ENCODE measurements around the gene ZDHHC14. TPM values are rescaled to one million over a fixed set of nuclear protein-coding genes. Genes with fewer than 3 reads are reported as not detected.
"Not testable (repeated sequence)": the region's sequence is repeated elsewhere in the genome, so short reads cannot be mapped to it uniquely, and the experiment has no call there.

The ZDHHC14 gene
- total and polyA plus RNA-seq, 2 experiments from 2014 or later: 7.5 to 10.1 TPM

- TF ChIP-seq CTCF (IDR thresholded peaks at IDR 0.05; ENCODE audit: low read depth, low read length): no peak
Measured at GRCh38 chr6:157585274-157586087, 204.5 kb downstream of the ZDHHC14 start.

GRCh38 chr6:157586088-157586414, 205.1 kb downstream of the ZDHHC14 start:
- no peaks in the 10 kb centered on the region for H3K36me3 ChIP-seq
- no peaks in the 10 kb centered on the region for H3K9me3 ChIP-seq (ENCODE audit: low read depth)
- no peak for DNase-seq (ENCODE audit: low read depth in 1 of 2, low spot score in 1 of 2)
- no peak overlapping the region for H3K27ac ChIP-seq
- TF ChIP-seq CTCF (IDR thresholded peaks at IDR 0.05; ENCODE audit: low read depth, low read length): no peak
- no peak overlapping the region for H3K4me3 ChIP-seq
- no peaks in the 10 kb centered on the region for H3K27me3 ChIP-seq
- H3K4me1 ChIP-seq (ENCODE audit: low read depth): no peaks in the 10 kb centered on the region

More at GRCh38 chr6:157585274-157586087, 204.5 kb downstream of the ZDHHC14 start:
- no peak overlapping the region for H3K4me3 ChIP-seq
- H3K36me3 ChIP-seq: no peaks in the 10 kb centered on the region
- no peaks in the 10 kb centered on the region for H3K27me3 ChIP-seq
- no peak overlapping the region for H3K27ac ChIP-seq
- H3K4me1 ChIP-seq (ENCODE audit: low read depth): no peaks in the 10 kb centered on the region
- no peak for DNase-seq (ENCODE audit: low read depth in 1 of 2, low spot score in 1 of 2)
- H3K9me3 ChIP-seq (ENCODE audit: low read depth): no peaks in the 10 kb centered on the region

- Histone ChIP-seq H3K4me1 (ENCODE audit: low read depth) (no peaks in the 10 kb centered on the region), H3K27ac (no peak overlapping the region), H3K4me3 (no peak overlapping the region)
Measured at GRCh38 chr6:157586476-157587126, 205.6 kb downstream of the ZDHHC14 start.

GRCh38 chr6:157587127-157587926, 206.3 kb downstream of the ZDHHC14 start:
- no peak for DNase-seq (ENCODE audit: low read depth in 1 of 2, low spot score in 1 of 2)
- H3K4me3 ChIP-seq: no peak overlapping the region
- TF ChIP-seq CTCF (IDR thresholded peaks at IDR 0.05; ENCODE audit: low read depth, low read length): no peak
- H3K9me3 ChIP-seq (ENCODE audit: low read depth): no peaks in the 10 kb centered on the region
- H3K27me3 ChIP-seq: no peaks in the 10 kb centered on the region
- H3K27ac ChIP-seq: no peak overlapping the region
- H3K4me1 ChIP-seq (ENCODE audit: low read depth): no peaks in the 10 kb centered on the region
- H3K36me3 ChIP-seq: no peaks in the 10 kb centered on the region

More at GRCh38 chr6:157586476-157587126, 205.6 kb downstream of the ZDHHC14 start:
- Histone ChIP-seq H3K27me3 (no peaks in the 10 kb centered on the region), H3K9me3 (ENCODE audit: low read depth) (no peaks in the 10 kb centered on the region), H3K36me3 (no peaks in the 10 kb centered on the region)
- no peak for DNase-seq (ENCODE audit: low read depth in 1 of 2, low spot score in 1 of 2)
- no peak for TF ChIP-seq CTCF (IDR thresholded peaks at IDR 0.05; ENCODE audit: low read depth, low read length)

- not testable (repeated sequence) for DNase-seq (ENCODE audit: low read depth in 1 of 2, low spot score in 1 of 2); H3K4me1 ChIP-seq (ENCODE audit: low read depth); H3K27me3 ChIP-seq; H3K9me3 ChIP-seq (ENCODE audit: low read depth); H3K27ac ChIP-seq; H3K36me3 ChIP-seq; H3K4me3 ChIP-seq
Measured at GRCh38 chr6:157590654-157591053, 209.7 kb downstream of the ZDHHC14 start.
